SK-N-MC (cell line): ENCODE data around the gene LRBA.

Experiments used
- EZH2 ChIP-seq: fragments of 200-600 bp; sonication (generic); IDR thresholded peaks from one replicate; pipeline ENCODE4 v1.6.1; 2017; ENCODE audit warnings: antibody characterized with exemption
- FOXP2 ChIP-seq: optimal IDR thresholded peaks from 2 replicates; pipeline ENCODE3; 2011; ENCODE audit warnings: mild to moderate bottlenecking, moderate library complexity; ENCODE audit not compliant: insufficient read depth; ENCODE audit errors: extremely low read length, control extremely low read depth
- POLR2AphosphoS5 ChIP-seq: IDR thresholded peaks from 2 replicates; pipeline ENCODE4 v1.6.1; 2012; ENCODE audit warnings: mild to moderate bottlenecking, low read depth, low read length, borderline replicate concordance

DNA sequence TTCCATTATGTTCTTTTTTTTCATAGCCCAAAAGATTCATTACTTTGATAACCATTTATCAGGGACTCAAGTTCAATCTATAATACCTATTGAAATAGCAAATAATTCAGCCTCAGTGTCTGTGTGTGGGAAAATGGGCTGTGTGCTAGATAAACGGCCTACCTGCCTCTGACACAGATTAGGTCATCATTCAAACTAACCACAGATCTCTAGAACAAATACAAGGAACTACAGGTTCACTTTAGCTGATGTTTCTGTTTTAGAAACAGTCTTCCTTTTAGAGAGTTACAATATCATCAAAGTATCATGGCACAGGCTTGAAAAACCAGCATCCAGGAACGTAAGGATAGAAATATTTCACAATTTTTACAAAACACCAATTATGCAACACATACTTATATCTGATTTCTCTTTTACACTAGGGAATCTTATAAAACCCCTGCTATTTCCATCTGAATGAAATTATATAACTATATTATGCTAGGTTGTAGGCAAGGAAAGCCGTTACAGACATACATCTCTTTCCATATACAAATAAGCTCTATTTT is 489.7 kb downstream of the LRBA start:
- no peak for TF ChIP-seq EZH2
- TF ChIP-seq POLR2AphosphoS5: no peak
- TF ChIP-seq FOXP2: no peak
